Adrenal gland (tissue), 12 donors: ENCODE results near the gene CDH4. TPM values are rescaled to one million over a fixed set of nuclear protein-coding genes. Genes with fewer than 3 reads are reported as not detected.

Experiments used
- DNase-seq, 7 donors: peaks; one replicate each; pipeline ENCODE4 v3.0.0-alpha.2; 2019 to 2020
- H3K27ac ChIP-seq, 5 donors: fragments of 200-600 bp; sonication (generic) in 4 of 5; 1 replicate in 3 of 5; 2 replicates in 2 of 5; pipeline versions ENCODE4 v1.5.1 to v1.8.0; 2016 to 2020; ENCODE audit warnings: mild to moderate bottlenecking in 1 of 5
- H3K27me3 ChIP-seq: fragments of 200-600 bp; 2 replicates; pipeline ENCODE4 v1.8.0; 2021
- H3K36me3 ChIP-seq, 2 donors: fragments of 200-600 bp; replicated peaks in 1 of 2; 1 replicate in 1 of 2; 2 replicates in 1 of 2; pipeline versions ENCODE4 v1.5.1 to v1.8.0; 2018 to 2022
- H3K4me1 ChIP-seq, 2 donors: fragments of 200-600 bp; replicated peaks in 1 of 2; 1 replicate in 1 of 2; 2 replicates in 1 of 2; pipeline versions ENCODE4 v1.5.1 to v1.8.0; 2018 to 2021
- H3K4me3 ChIP-seq, 4 donors: fragments of 200-600 bp; sonication (generic) in 3 of 4; one replicate each; pipeline ENCODE4 v1.5.1; 2016 to 2018
- H3K9me3 ChIP-seq, 3 donors: fragments of 200-600 bp; sonication (generic) in 1 of 3; replicated peaks in 1 of 3; 1 replicate in 2 of 3; 2 replicates in 1 of 3; pipeline versions ENCODE4 v1.5.1 to v1.8.0; 2016 to 2021
- CTCF ChIP-seq, 6 experiments: fragments of 450-650 bp in 4 of 6; fragments of 200-600 bp in 2 of 6; sonication (generic) in 1 of 6; IDR thresholded peaks; 1 replicate in 5 of 6; 2 replicates in 1 of 6; pipeline versions ENCODE4 v1.5.1 to v1.8.0; 2016 to 2021; ENCODE audit warnings: antibody characterized with exemption in 6 of 6, mild to moderate bottlenecking in 2 of 6, moderate library complexity in 1 of 6
- POLR2A ChIP-seq, 2 donors: fragments of 450-650 bp; IDR thresholded peaks; one replicate each; pipeline ENCODE4 v1.6.1; 2017; ENCODE audit warnings: antibody characterized with exemption in 2 of 2, mild to moderate bottlenecking in 2 of 2, moderate library complexity in 1 of 2
- WGBS, 4 donors: extraction: QIAGEN DNeasy Blood & Tissue Kit in 2 of 4; methylation state at CpG; one replicate each; pipeline versions ENCODE4 v1.1.5 to v1.1.7; 2013 to 2017; 5-methylcytosine and 5-hydroxymethylcytosine counted together
- intact Hi-C, 2 donors: fragments of 100-400 bp; cut with DNase I; formaldehyde crosslinking; loops; one replicate each; pipeline versions ENCODE4 v1.14.1 to v1.15.0; 2022 to 2023
- polyA plus RNA-seq, 3 donors: library from polyadenylated mRNA; stranded (reverse); fragments of 200-250 nt in 2 of 3; fragments of 350-450 nt in 1 of 3; fragmentation: Illumina TruSeq in 1 of 3; extraction: RNeasy Lipid Tissue Mini Kit (QIAGEN cat#74804) in 1 of 3; gene quantifications; one replicate each; pipeline ENCODE4 v1.2.3, GENCODE V29; 2013 to 2014
- total RNA-seq, 9 donors: library from RNA; depleted of rRNA in 4 of 9; stranded (reverse); fragments of >200 nt in 4 of 9; fragments of 120-200 nt in 1 of 9; fragmentation: NEBNext Ultra II Directional in 1 of 9; extraction: Animal tissue kit (Norgen Biotek cat#: 25700) in 1 of 9; gene quantifications; one replicate each; pipeline versions ENCODE4 v1.1.0 to v1.2.4, GENCODE V29; 2013 to 2023
- donor health status: healthy with polysubstance abuse.
- donor health status: Bipolar disorder and iron deficiency.
- donor health status: DM: yes; HTN: yes; CAD: no.
- donor health status: DM: no; HTN: no; CAD: no.
- donor health status: DM: no; HTN: no; CAD: no.
- donor health status: DM: yes; HTN: yes; CAD: no.

CDH4 gene
- total and polyA plus RNA-seq, 12 donors = 0.08 to 0.53 (median 0.20) TPM; not detected in 3

GRCh38 chr20:61876952-61877728, 625.1 kb downstream of the CDH4 start:
- Histone ChIP-seq H3K9me3 (no peaks in the 10 kb centered on the region), H3K36me3 (no peaks in the 10 kb centered on the region), H3K4me1 (no peaks in the 10 kb centered on the region), H3K27ac (no peak overlapping the region), H3K4me3 (no peak overlapping the region), H3K27me3 (no peaks in the 10 kb centered on the region)
- intact Hi-C loops = no loop called here
- TF ChIP-seq POLR2A (IDR thresholded peaks at IDR 0.05) (no peak), CTCF (IDR thresholded peaks at IDR 0.05) (no peak)
- WGBS, 4 donors = 74 to 79% (median 78%) methylated on average over 23 to 30 of the region's 30 CpGs
- DNase-seq = no peak

GRCh38 chr20:61877776-61878477, 625.9 kb downstream of the CDH4 start:
- no peaks in the 10 kb centered on the region for H3K36me3 ChIP-seq
- intact Hi-C loops = no loop called here
- WGBS, 4 donors = 76 to 85% (median 80%) methylated on average over 17 to 23 of the region's 23 CpGs
- no peaks in the 10 kb centered on the region for H3K27me3 ChIP-seq
- no peaks in the 10 kb centered on the region for H3K9me3 ChIP-seq
- TF ChIP-seq CTCF (IDR thresholded peaks at IDR 0.05) (no peak), POLR2A (IDR thresholded peaks at IDR 0.05) (no peak)
- no peaks in the 10 kb centered on the region for H3K4me1 ChIP-seq
- no peak overlapping the region for H3K4me3 ChIP-seq
- DNase-seq = no peak
- H3K27ac ChIP-seq = no peak overlapping the region

GRCh38 chr20:61878478-61879302, 626.6 kb downstream of the CDH4 start:
- Histone ChIP-seq H3K36me3 (no peaks in the 10 kb centered on the region), H3K4me3 (no peak overlapping the region), H3K9me3 (no peaks in the 10 kb centered on the region), H3K27ac (no peak overlapping the region), H3K27me3 (no peaks in the 10 kb centered on the region), H3K4me1 (no peaks in the 10 kb centered on the region)
- no peak for TF ChIP-seq CTCF (IDR thresholded peaks at IDR 0.05)
- TF ChIP-seq POLR2A (IDR thresholded peaks at IDR 0.05) = no peak
- WGBS, 4 donors = 74 to 80% (median 77%) methylated on average over 20 to 31 of the region's 31 CpGs
- intact Hi-C loops = no loop called here
- no peak for DNase-seq

GRCh38 chr20:61879303-61879620, 627.2 kb downstream of the CDH4 start:
- H3K4me1 ChIP-seq = no peaks in the 10 kb centered on the region
- TF ChIP-seq CTCF (IDR thresholded peaks at IDR 0.05) (no peak), POLR2A (IDR thresholded peaks at IDR 0.05) (no peak)
- H3K27ac ChIP-seq = no peak overlapping the region
- no peak overlapping the region for H3K4me3 ChIP-seq
- intact Hi-C loops = no loop called here
- no peaks in the 10 kb centered on the region for H3K27me3 ChIP-seq
- no peaks in the 10 kb centered on the region for H3K36me3 ChIP-seq
- H3K9me3 ChIP-seq = no peaks in the 10 kb centered on the region
- no peak for DNase-seq
- WGBS, 4 donors = 75 to 86% (median 79%) methylated on average over 10 of the region's 10 CpGs
